ENCODE measurements around the gene EXTL2.

- TF ChIP-seq CTCF (IDR thresholded peaks at IDR 0.05), result no peak
- no peak for TF ChIP-seq EZH2 (IDR thresholded peaks at IDR 0.05; ENCODE audit: borderline replicate concordance, insufficient read depth, low read depth, low read length, poor library complexity, severe bottlenecking)
Measured at GRCh38 chr1:100882698-100883097, 11.9 kb downstream of the EXTL2 start.

Measured in B cell (primary cell).